Stimulated activated naive CD4-positive, alpha-beta T cell (primary cell): ENCODE data around the gene ZBTB20.
A peak's percentile ranks its signal among the peaks of the same experiment; 100 is the strongest.
"Not testable (repeated sequence)": the region's sequence is repeated elsewhere in the genome, so short reads cannot be mapped to it uniquely, and the experiment has no call there.

Experiments used
- DNase-seq, 6 experiments: peaks; one replicate each; lab custom pipeline; 2025; lab: John Stamatoyannopoulos, UW

Gene ZBTB20

DNA sequence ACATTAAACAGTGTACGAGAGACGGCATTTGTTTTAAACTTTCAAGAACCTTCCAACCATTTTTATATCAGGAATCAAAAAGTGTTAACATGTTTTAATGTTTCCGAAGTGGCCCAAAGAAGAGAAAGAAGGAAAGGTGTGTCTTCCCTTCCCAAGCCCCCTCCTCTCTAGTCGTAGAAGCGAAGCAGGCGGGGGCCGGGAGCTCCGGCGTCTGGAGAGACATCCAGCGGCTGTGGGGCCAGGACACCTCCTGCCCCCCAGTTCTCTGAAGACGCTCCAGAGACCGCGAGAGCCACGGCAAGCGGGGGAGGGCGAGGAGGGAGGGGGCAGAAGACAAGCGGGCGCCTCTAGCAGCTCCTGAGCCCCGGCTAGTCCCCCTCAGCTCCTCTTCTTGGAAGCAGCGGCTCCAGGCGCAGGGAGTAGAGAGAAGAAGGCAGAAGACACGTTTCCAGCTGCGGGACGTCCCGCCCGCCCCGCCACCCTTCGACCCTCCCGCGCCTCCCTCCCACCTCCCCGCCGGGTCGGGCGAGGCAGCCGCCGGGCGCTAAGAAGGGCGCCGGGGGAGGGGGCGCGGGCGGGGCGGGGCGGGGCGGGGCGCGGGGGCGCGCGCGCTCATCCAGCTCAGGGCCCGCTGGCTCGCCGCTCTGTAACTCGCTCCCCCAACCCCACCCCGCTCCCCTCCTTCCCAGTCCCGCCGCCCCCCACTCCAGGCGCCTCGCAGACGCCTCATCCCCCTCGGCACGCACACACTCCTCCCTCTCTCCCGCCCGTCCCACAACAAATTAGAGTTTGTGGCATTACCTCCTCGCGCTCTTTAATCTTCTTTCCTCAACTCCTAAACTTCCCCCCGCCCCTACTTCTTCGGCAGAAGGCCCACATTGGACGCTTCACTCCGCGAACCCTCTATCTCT, at the start of gene ZBTB20:
Gene ZBTB20, minus strand, starts transcription at position 871 of the 911 bp plus-strand sequence.
- DNase-seq = peak; percentile 62 to 86 (median 74)

- DNase-seq = no peak
Observed at GRCh38 chr3:115194476-115194875, 47.4 kb upstream of the ZBTB20 start.

GRCh38 chr3:115190747-115191146, 43.7 kb upstream of the ZBTB20 start:
- DNase-seq = no peak

DNA sequence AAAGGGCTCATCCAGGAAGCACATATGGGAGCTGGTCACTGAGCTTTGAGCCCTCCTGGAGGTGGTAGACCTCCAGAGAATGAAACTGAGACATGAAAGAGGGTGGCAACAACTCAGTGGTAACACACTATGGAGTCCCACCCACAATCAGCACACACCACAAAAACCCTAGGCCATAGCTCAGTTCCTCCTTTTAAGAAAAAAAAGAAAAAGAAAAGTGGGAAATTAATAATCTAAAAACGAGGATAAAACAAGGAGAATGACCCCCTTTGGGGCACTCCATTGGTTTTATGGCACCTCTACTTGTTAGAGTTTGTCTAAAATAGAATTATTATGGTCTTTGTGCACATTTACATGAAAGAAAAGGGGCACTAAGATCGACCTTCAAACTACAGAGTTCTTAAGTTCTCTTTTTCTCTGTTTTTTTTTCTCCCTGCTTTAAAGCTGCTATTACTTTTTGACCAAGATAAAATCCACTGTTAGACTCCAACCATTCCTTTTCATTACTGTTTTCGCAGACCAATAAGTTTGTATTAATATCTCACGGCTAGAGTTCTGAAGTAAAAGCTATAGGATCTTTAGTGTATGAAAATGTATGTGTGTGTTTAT, 40.2 kb upstream of the ZBTB20 start:
- DNase-seq = no peak

- DNase-seq = no peak
Observed at GRCh38 chr3:115186351-115187148, 39.5 kb upstream of the ZBTB20 start.

GRCh38 chr3:115184859-115185572, 37.9 kb upstream of the ZBTB20 start:
- not testable (repeated sequence) for DNase-seq

GRCh38 chr3:115178930-115179329, 31.8 kb upstream of the ZBTB20 start:
- DNase-seq = not testable (repeated sequence)

DNA sequence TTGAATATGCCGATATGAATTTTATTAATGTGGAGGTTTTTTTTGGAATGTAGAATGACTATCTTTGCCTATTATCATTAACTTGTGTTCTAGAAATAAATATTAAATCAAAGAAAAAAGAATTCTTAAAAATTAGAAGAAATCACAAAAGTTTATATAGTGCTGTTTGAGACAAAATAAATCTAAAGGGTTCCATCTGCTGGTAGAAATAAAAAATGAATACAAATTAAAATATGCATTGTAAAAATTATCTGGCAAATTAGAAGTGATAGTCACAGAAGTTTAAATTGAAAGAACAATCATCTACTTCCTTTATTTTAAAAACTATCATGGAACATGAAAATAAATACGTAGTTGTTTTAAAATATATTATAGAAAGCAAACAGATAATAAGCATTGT, 22.7 kb upstream of the ZBTB20 start:
- DNase-seq = peak in 2 of 6 experiments; percentile 6 to 36

DNA sequence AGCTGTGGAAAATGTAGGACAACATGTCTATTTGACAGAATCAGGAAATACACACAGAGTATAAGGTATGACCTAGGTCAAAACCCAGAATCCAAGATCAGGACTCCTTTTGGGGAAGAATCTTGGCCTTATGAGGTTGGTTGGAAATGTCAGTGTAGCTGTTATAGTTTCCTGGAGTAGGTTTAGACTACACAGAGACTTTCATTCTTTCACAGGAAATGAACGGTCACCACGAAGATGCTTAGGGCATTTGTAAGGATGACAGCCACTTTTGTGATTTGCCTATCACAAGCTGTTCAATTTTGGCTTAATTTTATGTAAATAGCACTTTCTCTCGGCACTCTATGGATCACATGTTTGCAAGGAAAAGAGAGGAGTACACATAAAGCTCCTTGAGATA, 18.6 kb upstream of the ZBTB20 start:
- DNase-seq = peak in 2 of 6 experiments; percentile 32 to 48

GRCh38 chr3:115165266-115165665, 18.2 kb upstream of the ZBTB20 start:
- peak in 4 of 6 experiments; percentile 7 to 48 (median 40) for DNase-seq

DNA sequence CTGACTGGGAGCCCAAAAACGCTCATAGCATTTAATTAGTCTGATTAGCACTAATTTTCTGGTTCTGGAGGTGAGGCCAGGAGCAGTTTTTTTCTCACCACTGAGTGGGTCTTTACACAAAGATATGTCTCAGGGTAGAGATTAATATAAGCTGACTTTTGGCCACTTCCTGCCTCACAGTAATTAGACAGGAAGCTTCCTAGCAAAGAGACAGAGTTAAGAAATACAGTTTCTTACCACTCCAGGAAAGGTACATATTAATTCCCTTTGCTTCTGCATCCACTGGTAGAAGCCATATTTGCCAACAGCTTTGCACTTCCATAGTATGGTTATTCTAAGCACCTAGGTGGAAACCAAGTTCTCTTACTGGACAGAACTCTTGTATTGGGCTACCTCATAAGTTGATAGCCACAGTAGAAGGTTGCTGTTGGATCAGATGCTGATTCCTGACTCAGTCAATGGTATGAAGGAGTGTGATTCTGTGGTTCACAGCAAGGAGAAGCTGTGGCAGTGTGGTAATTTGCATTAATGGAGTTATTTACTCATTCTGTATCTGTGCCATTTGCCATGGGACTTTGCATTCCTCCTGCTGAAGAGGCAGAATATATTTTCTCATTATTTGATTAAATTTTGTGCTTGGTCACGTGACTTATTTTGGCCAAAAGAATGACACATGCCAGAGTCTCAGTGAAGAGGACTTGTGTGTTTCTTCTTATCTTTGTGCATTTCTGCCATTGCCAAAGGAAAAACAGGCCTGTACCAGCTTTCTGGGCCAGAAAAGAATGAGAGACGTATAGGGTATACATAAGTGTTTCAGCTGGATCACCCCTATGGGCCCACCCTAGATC, 17.5 kb upstream of the ZBTB20 start:
- DNase-seq = peak in 2 of 6 experiments; percentile 2 to 8

GRCh38 chr3:115162759-115163158, 15.7 kb upstream of the ZBTB20 start:
- no peak for DNase-seq

DNA sequence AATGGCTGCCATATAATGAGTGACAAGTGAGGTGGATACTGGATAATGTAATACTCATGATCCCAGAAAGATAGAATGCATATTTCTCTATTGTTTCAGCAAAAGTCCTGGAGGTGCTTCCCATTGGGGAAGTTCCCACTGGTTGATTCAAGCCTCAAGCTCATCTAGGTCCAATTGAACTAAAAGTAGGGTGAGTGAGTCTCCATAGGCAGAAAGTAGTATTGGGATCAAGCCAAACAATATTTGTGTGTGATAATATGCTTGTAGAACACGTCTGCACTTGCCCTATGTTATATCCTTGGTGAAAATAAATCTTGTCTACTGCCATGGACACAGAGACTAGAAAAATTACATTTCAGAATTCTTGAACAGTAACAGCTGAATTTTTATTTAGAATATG, 14.8 kb upstream of the ZBTB20 start:
- DNase-seq = no peak

- no peak for DNase-seq
Observed at GRCh38 chr3:115161168-115161834, 14.2 kb upstream of the ZBTB20 start.

GRCh38 chr3:115160295-115160694, 13.2 kb upstream of the ZBTB20 start:
- DNase-seq = no peak

GRCh38 chr3:115156046-115156654, 9.1 kb upstream of the ZBTB20 start:
- DNase-seq = no peak

DNA sequence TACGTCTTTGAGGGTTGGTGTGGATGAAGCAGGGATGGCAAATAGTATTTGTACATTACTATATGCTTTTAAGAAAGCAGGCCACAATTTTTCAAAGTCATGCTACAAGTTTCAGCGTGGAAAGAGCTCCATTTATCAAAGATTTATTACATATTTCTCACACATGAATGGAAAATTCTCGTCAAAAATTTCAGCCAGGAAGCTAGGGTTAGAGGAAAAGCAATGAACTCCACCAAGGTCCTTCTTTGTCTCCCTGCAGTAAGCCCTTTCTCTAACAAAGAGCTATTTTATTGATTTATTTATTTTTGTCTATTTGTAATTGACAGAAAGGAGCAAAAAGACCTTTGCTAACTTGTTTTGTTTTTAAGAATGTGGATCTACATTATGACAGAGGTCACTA, 7.5 kb upstream of the ZBTB20 start:
- DNase-seq = no peak

GRCh38 chr3:115151921-115152320, 4.8 kb upstream of the ZBTB20 start:
- no peak for DNase-seq

GRCh38 chr3:115148142-115148790, 1.2 kb upstream of the ZBTB20 start:
- no peak for DNase-seq
